Right forelimb (tissue), 1 donor: ENCODE measurements around the gene SPDL1.
A peak's percentile ranks its signal among the peaks of the same experiment; 100 is the strongest.

Source experiments
- DNase-seq: peaks from one replicate; pipeline ENCODE4 v3.0.0-alpha.2; 2018

Gene SPDL1

GRCh38 chr5:169631360-169631759, 47.8 kb downstream of the SPDL1 start:
- DNase-seq = no peak

- no peak for DNase-seq
Observed at GRCh38 chr5:169632946-169633345, 49.4 kb downstream of the SPDL1 start.

- no peak for DNase-seq
Observed at GRCh38 chr5:169634606-169635005, 51.0 kb downstream of the SPDL1 start.

- DNase-seq = no peak
Observed at GRCh38 chr5:169635936-169636335, 52.4 kb downstream of the SPDL1 start.

DNA sequence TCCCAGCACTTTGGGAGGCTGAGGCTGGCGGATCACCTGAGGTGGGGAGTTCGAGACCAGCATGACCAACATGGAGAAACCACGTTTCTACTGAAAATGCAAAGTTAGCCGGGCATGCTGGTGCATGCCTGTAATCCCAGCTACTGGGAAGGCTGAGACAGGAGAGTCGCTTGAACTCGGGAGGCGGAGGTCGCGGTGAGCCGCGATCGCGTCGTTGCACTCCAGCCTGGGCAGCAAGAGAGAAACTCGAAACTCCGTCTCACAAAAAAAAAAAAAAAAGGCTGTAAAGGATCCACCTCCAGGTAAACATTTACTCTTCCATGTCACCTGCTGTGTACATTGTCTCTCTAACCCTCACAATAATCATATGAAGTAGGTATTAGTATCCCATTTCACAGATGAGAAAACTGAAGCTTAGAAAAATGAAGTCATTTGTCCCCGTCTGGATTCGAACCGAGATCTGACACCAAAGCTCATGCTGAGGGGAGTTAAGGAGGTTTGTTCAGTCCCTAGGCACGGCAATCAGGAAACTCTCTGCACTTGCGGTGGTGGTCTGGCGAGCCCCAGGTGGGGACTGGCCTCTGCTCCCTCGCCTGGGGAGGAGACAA, 53.0 kb downstream of the SPDL1 start:
- no peak for DNase-seq

GRCh38 chr5:169637085-169637548, 53.5 kb downstream of the SPDL1 start, which contains the start of gene DOCK2:
DOCK2 (plus strand) TSS chr5:169637275; CDS start chr5:169637327, 52 bp downstream.
- DNase-seq = no peak

DNA sequence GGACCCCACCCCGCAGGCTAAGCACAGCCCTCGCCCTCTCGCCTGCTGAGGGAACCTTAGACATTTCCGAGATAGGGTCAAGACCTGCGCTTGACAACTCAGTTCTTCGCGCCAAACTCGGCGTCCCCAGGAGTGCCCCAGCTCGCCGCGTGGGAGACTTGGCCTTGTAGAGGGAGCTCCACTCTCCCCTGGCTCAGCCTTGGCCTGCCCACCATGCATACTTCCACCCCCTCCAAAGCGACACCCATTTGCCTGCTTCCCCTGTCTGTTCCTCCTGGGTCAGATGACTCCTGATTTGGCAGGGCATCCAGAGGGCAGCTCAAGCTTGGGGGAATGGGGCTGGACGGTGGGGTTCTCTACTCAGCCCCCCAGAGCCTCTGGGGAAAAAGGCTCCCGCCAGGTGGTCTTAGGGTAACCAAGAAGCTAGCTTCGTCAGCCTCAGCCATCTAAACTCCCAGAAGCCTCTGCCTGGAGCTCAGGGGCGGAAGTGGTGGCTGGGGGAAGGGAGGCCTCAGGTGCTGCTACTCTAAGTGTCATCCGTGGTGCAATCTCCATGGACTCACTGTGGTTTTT, 54.1 kb downstream of the SPDL1 start:
- DNase-seq = no peak

- peak; percentile 56 for DNase-seq
Observed at GRCh38 chr5:169641253-169641652, 57.7 kb downstream of the SPDL1 start.

DNA sequence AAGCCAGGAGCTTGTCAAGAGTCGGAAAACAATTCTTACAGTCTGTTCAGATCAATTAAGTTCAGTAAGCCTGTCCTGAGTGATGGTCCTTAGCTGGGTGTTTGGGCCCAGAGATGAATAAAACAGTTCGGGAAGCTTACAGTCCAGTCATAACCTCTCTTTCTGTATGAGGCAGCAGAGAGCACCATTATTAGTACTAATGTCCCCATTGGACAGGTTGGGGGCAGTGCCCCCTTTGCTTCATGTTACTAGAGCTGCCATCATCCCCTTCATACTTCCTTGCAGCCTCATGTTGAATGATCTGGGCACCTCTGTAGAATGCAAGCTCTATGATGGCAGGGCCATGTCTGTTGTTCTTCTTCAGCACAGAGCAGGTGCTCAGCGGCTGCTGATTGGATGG, 63.3 kb downstream of the SPDL1 start:
- no peak for DNase-seq

DNA sequence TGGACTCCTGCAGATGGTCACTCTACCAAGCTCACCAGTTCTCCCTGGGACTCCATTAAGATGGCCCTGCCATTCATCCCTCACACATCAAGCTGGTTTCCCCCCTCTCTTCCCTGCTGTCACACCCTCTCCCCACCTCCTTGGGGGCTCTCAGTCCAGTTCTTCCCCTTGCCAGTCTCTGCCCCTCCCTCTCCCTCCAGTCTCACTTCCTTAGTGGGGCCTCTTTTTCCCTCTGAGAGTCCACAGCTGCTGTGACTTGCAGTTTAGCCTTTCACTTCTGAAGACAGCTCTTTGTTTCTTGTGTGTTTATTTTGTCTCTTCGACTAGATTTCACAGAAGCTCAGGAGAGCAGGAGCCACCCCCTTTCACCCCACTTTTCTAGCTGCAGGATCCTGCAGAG, 64.0 kb downstream of the SPDL1 start:
- DNase-seq = no peak

DNA sequence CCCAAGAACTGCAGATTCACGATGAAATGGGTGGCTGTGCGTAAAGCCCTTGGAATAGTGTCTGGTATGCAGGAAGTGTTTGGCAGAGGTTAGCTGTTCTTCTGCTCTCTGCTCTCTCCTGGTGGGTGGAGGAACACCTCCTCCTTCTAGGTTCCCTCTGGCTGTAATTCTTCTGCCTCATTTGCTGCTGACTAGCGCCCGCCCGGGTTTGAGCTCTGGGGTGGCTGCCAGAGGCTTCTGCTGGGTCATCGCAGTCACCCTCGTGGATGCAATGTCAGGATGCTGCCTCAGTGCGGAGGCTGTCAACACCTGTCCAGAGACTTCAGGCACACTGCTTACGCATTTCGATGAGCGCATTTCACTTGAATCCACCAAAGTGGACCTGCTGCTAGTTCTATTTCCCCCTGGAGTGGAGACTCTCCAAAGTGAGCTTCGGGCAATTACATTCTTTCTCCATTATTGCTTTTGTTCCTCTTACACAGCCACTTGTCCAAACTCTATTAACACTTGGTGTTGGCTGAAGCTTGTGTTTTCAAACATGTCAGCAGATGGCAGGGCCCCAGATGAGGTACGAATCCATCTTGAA, 65.2 kb downstream of the SPDL1 start:
- DNase-seq = no peak

DNA sequence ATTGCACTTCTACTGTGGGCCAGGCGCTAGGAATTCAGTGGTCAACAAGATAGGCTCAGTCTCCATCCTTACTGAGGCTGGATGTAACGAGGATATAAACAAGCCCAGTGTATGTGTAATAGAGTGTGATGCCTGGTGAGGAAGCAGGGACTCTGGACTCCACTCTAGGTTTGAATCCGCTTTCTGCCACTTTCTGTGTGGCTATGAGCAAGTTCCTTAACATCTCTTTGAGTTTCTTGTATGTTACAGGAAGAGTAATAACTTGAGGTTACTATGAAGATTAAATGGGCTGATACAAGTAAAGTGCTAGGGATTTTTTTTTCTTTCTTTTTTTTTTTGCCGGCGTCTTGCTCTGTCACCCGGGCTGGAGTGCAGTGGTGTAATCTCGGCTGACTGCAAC, 65.9 kb downstream of the SPDL1 start:
- no peak for DNase-seq

- DNase-seq = no peak
Observed at GRCh38 chr5:169650701-169651331, 67.2 kb downstream of the SPDL1 start.

DNA sequence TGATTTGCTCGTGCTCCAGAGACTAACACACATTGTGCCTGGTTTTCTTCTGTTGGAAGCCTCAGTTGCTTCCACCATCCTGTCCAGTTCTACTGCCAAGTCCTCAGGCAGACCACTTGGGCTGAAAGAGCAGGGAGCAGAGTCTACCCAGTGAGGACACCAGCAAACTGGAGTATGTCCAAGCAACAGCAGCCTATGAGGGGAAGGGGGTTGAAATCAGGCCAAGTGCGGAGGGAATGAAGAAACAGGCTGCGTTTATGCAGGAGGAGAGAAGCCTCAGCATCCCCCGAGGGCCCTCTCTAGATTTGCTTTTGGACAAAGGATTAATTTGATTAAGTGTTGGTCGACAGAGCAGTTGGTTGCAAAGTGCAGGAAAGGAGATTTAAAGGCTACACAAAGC, 68.0 kb downstream of the SPDL1 start:
- DNase-seq = no peak

DNA sequence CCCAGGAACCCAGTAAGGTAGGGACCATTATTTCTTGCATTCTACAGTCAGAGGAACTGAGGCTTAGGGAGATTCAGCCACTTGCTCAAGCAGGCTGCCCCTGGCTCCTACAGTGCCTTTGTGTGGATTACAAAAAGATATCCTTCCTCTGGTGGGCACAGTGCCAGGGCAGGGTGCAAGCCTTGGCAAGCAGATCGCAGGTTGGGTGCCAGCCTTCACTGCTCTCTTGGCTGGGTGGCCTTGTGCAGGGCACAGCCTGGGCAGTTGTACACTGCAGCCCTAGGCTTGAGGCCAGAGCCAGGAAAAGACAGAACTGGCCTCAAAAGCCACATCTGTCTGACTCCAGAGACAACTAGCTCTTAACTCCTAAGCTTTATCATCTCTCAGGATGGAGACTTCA, 68.5 kb downstream of the SPDL1 start:
- no peak for DNase-seq

DNA sequence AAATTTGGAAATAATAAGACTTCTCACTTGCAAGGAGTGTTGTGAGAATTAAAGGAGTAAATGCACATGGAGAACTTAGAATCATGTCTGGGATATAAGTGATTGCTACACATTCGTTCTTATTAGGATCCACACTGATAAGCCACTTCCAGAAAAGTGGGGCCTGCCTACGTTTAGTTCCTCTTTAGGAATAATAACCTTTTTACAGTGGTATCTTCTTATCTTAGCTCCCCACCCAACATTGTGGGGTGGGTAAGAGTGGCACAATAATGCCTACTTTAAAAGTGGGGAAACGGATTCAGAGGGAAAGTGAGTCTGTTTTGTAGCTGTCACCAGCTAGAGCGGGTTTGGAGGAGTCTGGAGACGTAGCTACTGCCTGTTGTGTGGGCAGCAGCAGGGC, 69.5 kb downstream of the SPDL1 start:
- DNase-seq = no peak
